Transverse colon (tissue), 3 donors: ENCODE results near the gene TECRL.

ENCODE experiments used
- POLR2A ChIP-seq: fragments of 450-650 bp; IDR thresholded peaks from one replicate; pipeline ENCODE4 v1.6.1; 2016; ENCODE audit warnings: antibody characterized with exemption, mild to moderate bottlenecking, moderate library complexity
- TF ChIP-seq, protein P1 (sequence below), 5 experiments: fragments of 200-600 bp in 3 of 5; fragments of 450-650 bp in 2 of 5; sonication (generic) in 3 of 5; IDR thresholded peaks; 1 replicate in 2 of 5; 2 replicates in 3 of 5; pipeline ENCODE4 v1.5.1; 2016 to 2017; ENCODE audit warnings: antibody characterized with exemption in 5 of 5, inconsistent platforms in 3 of 5, mild to moderate bottlenecking in 2 of 5, moderate library complexity in 1 of 5

DNA sequence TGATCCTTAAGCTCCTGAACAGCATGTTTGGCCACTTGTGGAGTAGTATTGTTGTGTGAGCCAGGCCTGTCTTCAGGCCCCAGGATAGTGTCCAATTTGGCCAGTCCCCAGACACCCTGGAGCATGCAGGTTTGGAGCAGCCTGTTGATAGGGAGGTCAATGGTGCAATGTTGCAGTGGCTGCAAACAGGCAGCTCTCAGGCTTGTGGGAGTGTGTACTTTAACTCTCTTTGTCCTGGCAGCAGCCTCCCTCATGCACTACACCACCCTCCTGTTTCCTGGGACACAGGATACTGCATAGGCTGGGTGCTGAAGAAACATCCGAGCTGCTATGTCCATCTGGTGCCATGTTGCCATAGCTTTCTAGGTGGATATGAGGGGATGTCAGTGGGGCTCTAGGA, 24.0 kb downstream of the TECRL start:
- TF ChIP-seq, protein P1, sequence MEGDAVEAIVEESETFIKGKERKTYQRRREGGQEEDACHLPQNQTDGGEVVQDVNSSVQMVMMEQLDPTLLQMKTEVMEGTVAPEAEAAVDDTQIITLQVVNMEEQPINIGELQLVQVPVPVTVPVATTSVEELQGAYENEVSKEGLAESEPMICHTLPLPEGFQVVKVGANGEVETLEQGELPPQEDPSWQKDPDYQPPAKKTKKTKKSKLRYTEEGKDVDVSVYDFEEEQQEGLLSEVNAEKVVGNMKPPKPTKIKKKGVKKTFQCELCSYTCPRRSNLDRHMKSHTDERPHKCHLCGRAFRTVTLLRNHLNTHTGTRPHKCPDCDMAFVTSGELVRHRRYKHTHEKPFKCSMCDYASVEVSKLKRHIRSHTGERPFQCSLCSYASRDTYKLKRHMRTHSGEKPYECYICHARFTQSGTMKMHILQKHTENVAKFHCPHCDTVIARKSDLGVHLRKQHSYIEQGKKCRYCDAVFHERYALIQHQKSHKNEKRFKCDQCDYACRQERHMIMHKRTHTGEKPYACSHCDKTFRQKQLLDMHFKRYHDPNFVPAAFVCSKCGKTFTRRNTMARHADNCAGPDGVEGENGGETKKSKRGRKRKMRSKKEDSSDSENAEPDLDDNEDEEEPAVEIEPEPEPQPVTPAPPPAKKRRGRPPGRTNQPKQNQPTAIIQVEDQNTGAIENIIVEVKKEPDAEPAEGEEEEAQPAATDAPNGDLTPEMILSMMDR (IDR thresholded peaks at IDR 0.05) = no peak
- TF ChIP-seq POLR2A = no peak
